Ectodermal cell (in vitro differentiated cells): ENCODE results near the gene TRRAP. TPM values are rescaled to one million over a fixed set of nuclear protein-coding genes. Genes with fewer than 3 reads are reported as not detected.
A peak's percentile ranks its signal among the peaks of the same experiment; 100 is the strongest.

Experiments
- H3K27ac ChIP-seq: 2 replicates; pipeline ENCODE4 v1.7.0; 2013; ENCODE audit warnings: mild to moderate bottlenecking, low read depth, low read length; ENCODE audit not compliant: insufficient read depth, poor library complexity, severe bottlenecking
- H3K27me3 ChIP-seq: 2 replicates; pipeline ENCODE4 v1.7.0; 2013; ENCODE audit warnings: mild to moderate bottlenecking, low read length; ENCODE audit not compliant: insufficient read depth, control insufficient read depth, poor library complexity, severe bottlenecking
- H3K36me3 ChIP-seq: one replicate; pipeline ENCODE4 v1.7.0; 2013; ENCODE audit warnings: low read length; ENCODE audit not compliant: control insufficient read depth, insufficient read depth
- H3K4me1 ChIP-seq: one replicate; pipeline ENCODE4 v1.7.0; 2013; ENCODE audit warnings: low read length; ENCODE audit not compliant: control insufficient read depth, insufficient read depth
- H3K4me3 ChIP-seq: 2 replicates; pipeline ENCODE4 v1.7.0; 2013; ENCODE audit warnings: low read depth, low read length, control low read depth; ENCODE audit not compliant: insufficient read depth
- H3K9me3 ChIP-seq: 2 replicates; pipeline ENCODE4 v1.7.0; 2013; ENCODE audit warnings: mild to moderate bottlenecking, low read length, moderate library complexity; ENCODE audit not compliant: control insufficient read depth
- WGBS, 2 experiments: methylation state at CpG; one replicate each; pipeline ENCODE4 v1.1.7; 2013; ENCODE audit warnings: missing lambda C conversion rate in 2 of 2; 5-methylcytosine and 5-hydroxymethylcytosine counted together
- polyA plus RNA-seq, 4 experiments: library from polyadenylated mRNA; stranded (reverse); fragments of 50-300 nt; gene quantifications; one replicate each; pipeline ENCODE4 v1.2.3, GENCODE V29; 2013

Gene TRRAP
- polyA plus RNA-seq (2013, experiment 1 of 4), result 35.9 TPM
- 44.2 TPM for polyA plus RNA-seq (2013, experiment 2 of 4)
- polyA plus RNA-seq (2013, experiment 3 of 4), result 29.1 TPM
- polyA plus RNA-seq (2013, experiment 4 of 4), result 35.8 TPM

DNA sequence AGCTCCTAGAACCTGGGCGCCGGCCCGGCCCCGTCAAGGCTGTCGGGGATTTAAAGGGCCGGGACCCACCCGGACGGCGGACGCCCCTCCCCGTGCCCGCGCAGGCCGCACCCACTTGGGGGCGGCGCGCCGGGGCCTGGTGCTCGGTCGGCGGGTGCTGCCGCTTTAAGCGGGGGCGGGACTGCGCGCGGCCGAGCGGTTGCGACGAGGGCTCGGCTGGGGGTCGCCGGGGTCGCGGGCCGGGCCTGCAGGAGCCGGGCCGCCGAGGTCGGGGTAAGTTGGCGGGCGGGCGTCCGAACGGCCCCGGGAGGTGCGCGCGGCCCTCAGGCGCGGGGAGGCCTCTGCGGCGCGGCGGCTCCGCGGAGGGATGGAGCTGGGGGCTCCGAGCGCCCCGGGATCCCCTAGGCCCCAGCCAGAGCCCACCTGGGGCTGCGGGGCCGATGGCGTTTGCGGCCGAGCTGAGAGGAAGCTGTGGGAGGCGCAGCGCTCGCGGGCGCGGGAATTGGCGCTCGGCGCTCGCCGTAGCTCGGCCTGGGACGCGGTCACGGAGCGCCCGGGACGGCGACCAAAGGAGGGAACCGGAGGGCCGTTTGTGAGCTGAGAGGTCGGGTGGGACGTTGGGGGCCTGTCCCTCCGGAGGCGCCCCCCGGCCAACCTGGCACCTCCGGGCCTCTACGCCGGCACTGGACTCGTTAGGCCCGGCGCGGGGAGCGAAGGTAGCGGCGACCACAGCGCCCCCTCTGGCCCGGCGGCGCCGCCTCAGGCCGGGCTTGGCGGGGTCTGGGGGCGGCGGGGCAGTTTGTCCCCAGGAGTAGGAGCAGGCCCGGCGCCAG lies at the start of gene TRRAP:
Gene TRRAP (plus strand): TSS at position 168 of the 833 bp plus-strand sequence. CDS start 2,619 bp downstream, outside the sequence.
- WGBS, 2 experiments, result 0% methylated on average over 113 of the region's 113 CpGs
- Histone ChIP-seq H3K9me3 (no peaks in the 10 kb centered on the region), H3K4me3 (peak within 1 kb of the TSS; percentile 93), H3K36me3 (peaks cover 25% of the 10 kb centered on the region), H3K27ac (peak within 1 kb of the TSS; percentile 77), H3K4me1 (peaks cover 6% of the 10 kb centered on the region), H3K27me3 (no peaks in the 10 kb centered on the region)

DNA sequence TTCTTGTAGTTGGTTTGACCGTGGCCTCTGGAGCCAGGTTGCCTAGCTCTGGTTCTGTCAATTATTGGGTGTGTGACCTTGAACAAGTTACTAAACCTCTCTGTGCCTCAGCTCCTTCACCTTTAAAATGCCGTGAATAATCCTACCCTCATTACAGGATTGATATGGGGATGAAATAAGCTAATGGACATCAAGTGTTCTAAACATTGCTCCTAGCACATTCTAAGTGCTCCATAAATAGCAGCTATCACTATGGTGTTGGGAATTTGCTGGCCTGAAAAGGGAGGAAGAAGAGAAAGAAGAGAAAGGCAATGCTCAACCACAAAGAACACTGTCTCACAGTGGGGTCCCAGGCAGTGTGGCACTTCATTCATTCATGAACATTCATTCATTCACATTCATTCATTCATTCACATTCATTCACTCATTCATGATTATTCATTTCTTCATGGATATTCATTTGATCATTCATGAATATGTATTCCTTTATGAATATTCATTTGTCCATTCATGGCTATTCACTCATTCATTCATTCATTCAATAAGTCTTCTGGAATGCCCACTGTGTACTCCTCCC lies 47.3 kb upstream of the TRRAP start:
- 88 to 100% methylated on average over 2 of the region's 2 CpGs for WGBS, 2 experiments
- Histone ChIP-seq H3K4me3 (no peak overlapping the region), H3K27ac (no peak overlapping the region), H3K27me3 (no peaks in the 10 kb centered on the region), H3K36me3 (no peaks in the 10 kb centered on the region), H3K4me1 (peaks cover 5% of the 10 kb centered on the region), H3K9me3 (no peaks in the 10 kb centered on the region)

DNA sequence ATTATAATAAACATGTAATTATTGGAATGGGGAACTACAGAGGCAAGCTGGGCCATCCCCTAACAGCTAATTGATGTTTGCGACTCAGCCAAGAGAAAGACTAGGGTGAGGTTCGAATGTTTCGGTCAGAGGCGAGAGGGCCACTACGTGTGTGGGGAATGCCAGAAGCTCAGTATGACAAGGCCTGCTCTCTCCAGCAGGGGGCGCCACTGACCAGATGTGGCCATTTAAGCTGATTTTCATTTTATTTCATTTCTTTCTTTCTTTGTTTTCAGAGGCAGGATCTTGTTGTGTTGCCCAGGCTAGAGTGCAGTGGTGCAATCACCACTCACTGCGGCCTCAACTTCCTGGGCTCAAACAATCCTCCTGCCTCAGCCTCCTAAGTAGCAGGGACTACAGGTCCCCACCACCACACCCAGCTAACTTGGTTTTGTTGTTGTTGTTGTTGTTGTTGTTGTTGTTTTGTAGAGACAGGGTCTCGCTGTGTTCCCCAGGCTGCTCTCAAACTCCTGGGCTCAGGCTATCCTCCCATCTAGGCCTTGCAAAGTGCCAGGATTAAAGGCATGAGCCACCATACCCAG lies 46.6 kb upstream of the TRRAP start:
- Histone ChIP-seq H3K4me3 (no peak overlapping the region), H3K27me3 (no peaks in the 10 kb centered on the region), H3K4me1 (peaks cover 7% of the 10 kb centered on the region), H3K9me3 (no peaks in the 10 kb centered on the region), H3K36me3 (no peaks in the 10 kb centered on the region), H3K27ac (no peak overlapping the region)
- WGBS, 2 experiments, result 79 to 85% methylated on average over 8 of the region's 8 CpGs

DNA sequence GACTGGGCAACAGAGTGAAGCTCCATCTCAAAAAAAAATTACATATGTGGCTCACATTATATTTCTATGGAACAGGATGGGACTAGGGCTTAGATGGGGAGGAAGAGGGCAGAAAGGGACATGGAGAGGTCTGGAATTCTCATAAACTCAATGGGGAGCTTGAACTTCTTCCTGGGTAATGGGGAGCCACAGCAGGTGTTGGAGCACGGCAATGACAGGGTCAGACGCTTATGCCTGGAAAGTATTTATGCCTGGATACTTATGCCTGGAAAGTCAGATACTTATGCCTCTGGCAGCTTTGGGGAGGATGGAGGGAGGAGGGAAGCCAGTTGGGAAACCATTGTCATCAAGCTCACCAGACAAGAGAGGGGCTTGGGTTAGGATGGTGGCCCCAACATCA lies 45.3 kb upstream of the TRRAP start:
- Histone ChIP-seq H3K27me3 (no peaks in the 10 kb centered on the region), H3K36me3 (no peaks in the 10 kb centered on the region), H3K27ac (no peak overlapping the region), H3K9me3 (no peaks in the 10 kb centered on the region), H3K4me1 (peaks cover 13% of the 10 kb centered on the region), H3K4me3 (no peak overlapping the region)
- 94 to 95% methylated on average over 2 of the region's 2 CpGs for WGBS, 2 experiments

DNA sequence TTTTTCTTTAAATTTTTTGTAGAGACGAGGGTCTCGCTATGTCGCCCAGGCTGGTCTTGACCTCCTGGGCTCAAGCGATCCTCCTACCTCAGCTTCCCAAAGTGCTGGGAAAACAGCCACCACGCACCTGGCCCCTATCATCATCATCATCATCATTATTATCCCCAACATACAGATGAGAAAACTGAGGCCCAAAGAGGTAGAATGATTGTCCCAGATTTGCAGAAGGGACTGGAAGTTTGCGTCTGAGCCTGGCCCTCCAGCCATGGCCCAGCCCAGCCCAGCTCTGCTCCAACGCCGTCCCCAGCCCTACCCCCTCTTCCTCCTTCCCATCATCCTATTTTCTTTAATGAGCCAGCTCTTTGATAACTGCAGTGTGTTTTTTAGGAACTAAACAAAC lies 43.4 kb upstream of the TRRAP start:
- WGBS, 2 experiments, result 82 to 90% methylated on average over 8 of the region's 8 CpGs

DNA sequence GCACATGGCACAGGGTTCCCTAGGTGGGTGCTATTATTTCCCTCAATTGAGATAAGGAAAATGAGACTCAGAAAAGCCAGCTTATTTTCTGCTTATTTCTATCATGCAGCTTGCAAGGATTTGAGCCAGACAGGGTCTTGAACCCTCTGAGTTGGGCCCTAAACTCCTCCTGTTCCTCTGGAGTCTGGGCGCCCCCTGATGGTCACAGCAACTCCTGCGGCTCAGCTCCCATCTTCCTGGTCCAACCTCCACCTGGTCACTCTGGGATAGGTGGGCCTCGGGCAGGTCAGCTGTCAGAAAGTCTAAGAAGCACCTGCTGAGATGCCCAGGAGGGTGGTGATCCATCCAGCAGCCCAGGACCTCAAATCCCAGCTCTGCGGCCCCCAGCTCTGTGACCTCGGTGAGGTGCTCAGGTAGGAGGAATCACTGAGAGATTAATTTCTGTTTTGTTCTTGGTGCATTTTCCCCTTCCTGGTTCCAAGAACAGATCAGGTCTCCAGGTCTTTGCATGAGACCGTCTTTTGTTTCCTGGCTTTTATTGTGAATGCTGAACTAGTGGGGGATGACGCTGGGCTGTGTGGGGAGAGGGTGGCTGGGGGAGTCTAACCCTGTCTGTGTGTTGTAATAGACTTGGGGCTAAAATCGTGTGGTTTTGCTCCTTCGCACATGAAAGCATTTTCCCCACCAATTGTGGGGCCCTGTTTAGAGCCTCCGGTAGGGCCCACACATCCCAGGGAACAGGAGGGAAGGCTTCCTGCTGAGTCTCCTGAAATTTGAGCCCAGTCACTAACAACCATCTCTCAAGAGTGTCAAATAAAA lies 41.3 kb upstream of the TRRAP start:
- Histone ChIP-seq H3K27ac (peak overlapping the region; percentile 62), H3K27me3 (no peaks in the 10 kb centered on the region), H3K36me3 (no peaks in the 10 kb centered on the region), H3K4me1 (peaks cover 13% of the 10 kb centered on the region), H3K4me3 (no peak overlapping the region), H3K9me3 (no peaks in the 10 kb centered on the region)
- WGBS, 2 experiments, result 14 to 17% methylated on average over 10 of the region's 10 CpGs

More for the DNA sequence above, 43.4 kb upstream of the TRRAP start:
- Histone ChIP-seq H3K27ac (no peak overlapping the region), H3K4me3 (no peak overlapping the region), H3K27me3 (no peaks in the 10 kb centered on the region), H3K36me3 (no peaks in the 10 kb centered on the region), H3K9me3 (no peaks in the 10 kb centered on the region), H3K4me1 (peaks cover 13% of the 10 kb centered on the region)

DNA sequence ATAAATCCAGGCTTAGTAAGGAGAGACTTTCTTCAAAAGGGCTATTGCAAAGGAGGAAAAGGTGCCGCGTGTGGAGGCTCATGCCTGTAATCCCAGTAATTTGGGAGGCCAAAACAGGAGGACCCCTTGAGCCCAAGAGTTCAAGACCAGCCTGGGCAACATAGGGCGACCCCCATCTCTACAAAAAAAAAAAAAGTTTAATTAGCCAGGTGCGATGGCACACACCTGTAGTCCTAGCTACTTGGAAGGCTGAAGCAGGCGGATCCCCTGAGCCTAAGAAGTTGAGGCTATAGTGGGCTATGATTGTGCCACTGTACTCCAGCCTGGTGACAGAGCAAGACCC lies 40.7 kb upstream of the TRRAP start:
- H3K4me3 ChIP-seq, result no peak overlapping the region
- no peak overlapping the region for H3K27ac ChIP-seq
- WGBS, 2 experiments, result 70 to 76% methylated on average over 5 of the region's 5 CpGs
- H3K36me3 ChIP-seq, result no peaks in the 10 kb centered on the region
- H3K4me1 ChIP-seq, result peaks cover 13% of the 10 kb centered on the region
- H3K9me3 ChIP-seq, result no peaks in the 10 kb centered on the region
- no peaks in the 10 kb centered on the region for H3K27me3 ChIP-seq

DNA sequence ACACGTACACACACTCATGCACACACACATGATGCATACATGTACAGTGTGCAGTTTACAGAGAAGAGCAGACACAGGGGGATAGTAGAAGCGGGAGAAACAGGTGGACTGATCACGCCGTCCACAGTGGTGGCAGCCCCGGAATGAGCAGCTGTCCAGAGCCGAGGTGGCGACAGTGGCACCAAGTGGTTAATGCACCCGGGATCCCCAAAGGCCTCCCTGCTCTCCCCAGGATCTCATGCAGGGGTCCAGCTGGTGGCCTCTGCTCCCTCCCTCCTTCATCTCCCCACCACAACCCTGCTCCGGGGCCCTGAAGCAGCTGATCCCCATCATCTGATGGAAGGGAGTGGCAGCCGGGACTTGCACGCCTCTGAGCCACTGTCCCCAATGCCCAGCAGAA lies 38.2 kb upstream of the TRRAP start:
- peaks cover 11% of the 10 kb centered on the region for H3K4me1 ChIP-seq
- H3K4me3 ChIP-seq, result no peak overlapping the region
- 84 to 92% methylated on average over 11 of the region's 11 CpGs for WGBS, 2 experiments
- no peaks in the 10 kb centered on the region for H3K27me3 ChIP-seq
- no peak overlapping the region for H3K27ac ChIP-seq
- no peaks in the 10 kb centered on the region for H3K36me3 ChIP-seq
- no peaks in the 10 kb centered on the region for H3K9me3 ChIP-seq

DNA sequence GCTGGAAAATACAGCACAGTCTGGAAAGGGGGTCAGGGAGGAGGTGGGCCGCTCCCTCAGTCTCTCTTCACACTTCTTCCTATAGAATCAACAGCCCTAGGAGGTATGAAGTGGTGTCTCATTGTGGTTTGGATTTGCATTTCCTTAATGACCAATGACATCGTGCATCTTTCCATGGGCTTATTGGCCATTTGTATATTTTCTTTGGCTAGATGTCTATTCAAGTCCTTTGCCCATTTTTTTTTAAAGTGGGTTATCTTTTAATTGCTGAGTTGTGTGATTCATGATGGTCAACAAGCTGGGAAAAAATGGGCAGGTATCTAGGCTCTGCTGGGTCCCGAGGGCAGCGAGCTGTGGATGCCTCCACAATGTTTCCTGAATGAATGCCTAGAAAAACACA lies 37.6 kb upstream of the TRRAP start:
- Histone ChIP-seq H3K4me3 (no peak overlapping the region), H3K36me3 (no peaks in the 10 kb centered on the region), H3K9me3 (no peaks in the 10 kb centered on the region), H3K4me1 (peaks cover 9% of the 10 kb centered on the region), H3K27ac (no peak overlapping the region), H3K27me3 (no peaks in the 10 kb centered on the region)
- WGBS, 2 experiments, result 81 to 85% methylated on average over 3 of the region's 4 CpGs
